B cell (primary cell): ENCODE results near the gene MMUT. TPM values are rescaled to one million over a fixed set of nuclear protein-coding genes. Genes with fewer than 3 reads are reported as not detected.

Source experiments
- ATAC-seq: fragments of 200-7000 bp; cut with Tn5 transposase; one replicate; pipeline ENCODE4 v1.10.0; 2021; ENCODE audit warnings: low read depth, mild to moderate bottlenecking, moderate number of reproducible peaks, moderate library complexity
- CTCF ChIA-PET: fragments of 350-600 bp; sonication (Branson Sonifier 250); formaldehyde crosslinking; loops from one replicate; lab custom pipeline; 2021; ENCODE audit warnings: antibody characterized with exemption, inconsistent platforms; lab: Charles Lee
- POLR2A ChIA-PET: fragments of 350-600 bp; sonication (Branson Sonifier 250); formaldehyde crosslinking; loops from one replicate; lab custom pipeline; 2021; ENCODE audit warnings: antibody characterized with exemption; lab: Charles Lee
- DNase-seq: peaks from one replicate; pipeline ENCODE4 v3.0.0; 2013
- H2AFZ ChIP-seq: 2 replicates; pipeline ENCODE4 v1.6.1; 2012; ENCODE audit warnings: mild to moderate bottlenecking, low read depth, low read length; ENCODE audit not compliant: insufficient read depth, poor library complexity, severe bottlenecking
- H3K27ac ChIP-seq, 2 donors: 1 replicate in 1 of 2; 2 replicates in 1 of 2; pipeline ENCODE4 v1.5.1; 2012 to 2013; ENCODE audit warnings: low read length in 2 of 2, mild to moderate bottlenecking in 2 of 2, moderate library complexity in 1 of 2
- H3K27me3 ChIP-seq, 4 experiments: fragments of 200-600 bp in 1 of 4; sonication (generic) in 1 of 4; replicated peaks in 1 of 4; 1 replicate in 2 of 4; 2 replicates in 2 of 4; pipeline versions ENCODE4 v1.6.1 to v1.7.0; 2013 to 2016; ENCODE audit warnings: low read length in 3 of 4, mild to moderate bottlenecking in 2 of 4, mixed read lengths in 1 of 4, moderate library complexity in 1 of 4; ENCODE audit not compliant: insufficient read depth in 4 of 4, control insufficient read depth in 3 of 4; ENCODE audit errors: control extremely low read depth in 1 of 4
- H3K36me3 ChIP-seq, 2 experiments: replicated peaks in 1 of 2; 1 replicate in 1 of 2; 2 replicates in 1 of 2; pipeline versions ENCODE4 v1.6.1 to v1.7.1; 2013; ENCODE audit warnings: low read length in 1 of 2; ENCODE audit not compliant: insufficient read depth in 2 of 2, control insufficient read depth in 1 of 2; ENCODE audit errors: control extremely low read depth in 1 of 2, extremely low read depth in 1 of 2
- H3K4me1 ChIP-seq, 2 donors: fragments of 200-600 bp in 1 of 2; sonication (generic) in 1 of 2; 1 replicate in 1 of 2; 2 replicates in 1 of 2; pipeline versions ENCODE4 v1.5.1 to v1.6.1; 2013 to 2017; ENCODE audit warnings: low read length in 2 of 2; ENCODE audit not compliant: control insufficient read depth in 2 of 2, insufficient read depth in 2 of 2
- H3K4me2 ChIP-seq: replicated peaks from 2 replicates; pipeline ENCODE3; 2012; ENCODE audit warnings: mild to moderate bottlenecking, low read depth, low read length; ENCODE audit not compliant: poor library complexity, severe bottlenecking
- H3K4me3 ChIP-seq, 5 experiments: fragments of 200-600 bp in 1 of 5; sonication (generic) in 1 of 5; 1 replicate in 3 of 5; 2 replicates in 2 of 5; pipeline versions ENCODE4 v1.5.1 to v1.7.0; 2011 to 2016; ENCODE audit warnings: low read length in 4 of 5, mild to moderate bottlenecking in 4 of 5, low read depth in 2 of 5, control low read depth in 1 of 5, moderate library complexity in 1 of 5; ENCODE audit not compliant: insufficient read depth in 1 of 5; ENCODE audit errors: control extremely low read depth in 1 of 5, extremely low read depth in 1 of 5
- H3K79me2 ChIP-seq: fragments of 200-600 bp; sonication (generic); one replicate; pipeline ENCODE4 v1.6.0; 2016; ENCODE audit warnings: low read length; ENCODE audit not compliant: control insufficient read depth, insufficient read depth
- H3K9ac ChIP-seq: fragments of 200-600 bp; sonication (generic); 2 replicates; pipeline ENCODE4 v1.6.1; 2017; ENCODE audit warnings: mild to moderate bottlenecking, low read length, moderate library complexity
- H3K9me3 ChIP-seq, 3 donors: one replicate each; pipeline versions ENCODE4 v1.6.1 to v1.7.1; 2013; ENCODE audit warnings: low read length in 2 of 3; ENCODE audit not compliant: control insufficient read depth in 2 of 3, insufficient read depth in 1 of 3; ENCODE audit errors: control extremely low read depth in 1 of 3
- H4K20me1 ChIP-seq: 2 replicates; pipeline ENCODE4 v1.6.0; 2012; ENCODE audit warnings: mild to moderate bottlenecking, low read length; ENCODE audit not compliant: insufficient read depth, control insufficient read depth, poor library complexity, severe bottlenecking
- H3K27ac Mint-ChIP-seq: one replicate; pipeline ENCODE4 v1.8.0; 2021; ENCODE audit warnings: mixed read lengths
- H3K27me3 Mint-ChIP-seq: one replicate; pipeline ENCODE4 v1.8.0; 2021; ENCODE audit warnings: mixed read lengths
- H3K4me1 Mint-ChIP-seq: one replicate; pipeline ENCODE4 v1.8.0; 2021; ENCODE audit warnings: mixed read lengths
- H3K4me3 Mint-ChIP-seq: one replicate; pipeline ENCODE4 v1.8.0; 2021; ENCODE audit warnings: mixed read lengths
- H3K9me3 Mint-ChIP-seq: one replicate; pipeline ENCODE4 v1.8.0; 2022; ENCODE audit warnings: mixed read lengths; ENCODE audit not compliant: insufficient read depth
- CTCF ChIP-seq: fragments of 200-600 bp; IDR thresholded peaks from one replicate; pipeline ENCODE4 v1.8.0; 2022; ENCODE audit warnings: antibody characterized with exemption, mild to moderate bottlenecking
- EZH2 ChIP-seq: IDR thresholded peaks from 2 replicates; pipeline ENCODE4 v1.6.1; 2012; ENCODE audit warnings: borderline replicate concordance, low read depth, mild to moderate bottlenecking, moderate library complexity, low read length; ENCODE audit not compliant: insufficient read depth, poor library complexity, severe bottlenecking
- WGBS: methylation state at CpG from one replicate; pipeline ENCODE4 v1.1.5; 2013; ENCODE audit warnings: missing lambda C conversion rate; ENCODE audit not compliant: insufficient coverage; 5-methylcytosine and 5-hydroxymethylcytosine counted together
- intact Hi-C: fragments of 100-400 bp; cut with micrococcal nuclease; formaldehyde crosslinking; loops from one replicate; pipeline ENCODE4 v1.10.0; 2022
- polyA plus RNA-seq: library from polyadenylated mRNA; depleted of rRNA; stranded (reverse); fragments of >200 nt; gene quantifications from 2 replicates; pipeline ENCODE4 v1.2.3, GENCODE V29; 2012
- total RNA-seq, 2 donors: library from RNA; stranded (reverse); fragments of 120-200 nt in 1 of 2; gene quantifications; 1 replicate in 1 of 2; 2 replicates in 1 of 2; pipeline versions ENCODE4 v1.2.3 to v1.2.4, GENCODE V29; 2013 to 2022

Gene MMUT
- total and polyA plus RNA-seq, 2 donors (not counting 1 experiment from before 2014, with no cell fraction given), result 3.9 to 10.6 TPM

- no peak overlapping the region for H3K4me3 Mint-ChIP-seq
- no peak overlapping the region for H3K4me3 ChIP-seq
- H3K4me1 Mint-ChIP-seq, result no peaks in the 10 kb centered on the region
- H3K4me2 ChIP-seq, result no peak overlapping the region
- no peak overlapping the region for H3K27ac ChIP-seq
- no peak for ATAC-seq
- TF ChIP-seq CTCF, result no peak
- no peak for TF ChIP-seq EZH2
- no peaks in the 10 kb centered on the region for H3K9me3 ChIP-seq
- H3K4me1 ChIP-seq, result no peaks in the 10 kb centered on the region
- ChIA-PET CTCF (no interaction called here), POLR2A (no interaction called here)
- no peaks in the 10 kb centered on the region for H3K27me3 Mint-ChIP-seq
- H2AFZ ChIP-seq, result no peak overlapping the region
- no peak overlapping the region for H3K9ac ChIP-seq
- H3K27ac Mint-ChIP-seq, result no peak overlapping the region
- no peaks in the 10 kb centered on the region for H3K79me2 ChIP-seq
- WGBS, result no CpG with 5 or more reads among the region's 1 CpG
- peaks cover 0 to 4% of the 10 kb centered on the region in 2 experiments for H3K36me3 ChIP-seq
- intact Hi-C loops, result no loop called here
- no peaks in the 10 kb centered on the region for H4K20me1 ChIP-seq
- no peaks in the 10 kb centered on the region for H3K27me3 ChIP-seq
- H3K9me3 Mint-ChIP-seq, result no peaks in the 10 kb centered on the region
- no peak for DNase-seq
Measured at GRCh38 chr6:49423817-49424216, 39.2 kb downstream of the MMUT start.

GRCh38 chr6:49416195-49416594 lies 46.9 kb downstream of the MMUT start:
- DNase-seq, result no peak

More at GRCh38 chr6:49416195-49416594, 46.9 kb downstream of the MMUT start:
- Histone ChIP-seq H3K36me3 (no peaks in the 10 kb centered on the region), H3K79me2 (no peaks in the 10 kb centered on the region), H3K27ac (no peak overlapping the region), H2AFZ (no peak overlapping the region), H3K4me2 (no peak overlapping the region), H3K4me1 (no peaks in the 10 kb centered on the region), H3K9ac (no peak overlapping the region), H3K9me3 (no peaks in the 10 kb centered on the region), H3K4me3 (no peak overlapping the region), H3K27me3 (no peaks in the 10 kb centered on the region), H4K20me1 (no peaks in the 10 kb centered on the region)
- H3K9me3 Mint-ChIP-seq, result no peaks in the 10 kb centered on the region
- TF ChIP-seq CTCF, result no peak
- no peak for TF ChIP-seq EZH2
- no peak overlapping the region for H3K27ac Mint-ChIP-seq
- ChIA-PET CTCF (no interaction called here), POLR2A (no interaction called here)
- no peaks in the 10 kb centered on the region for H3K4me1 Mint-ChIP-seq
- intact Hi-C loops, result no loop called here
- ATAC-seq, result no peak
- no peak overlapping the region for H3K4me3 Mint-ChIP-seq
- H3K27me3 Mint-ChIP-seq, result peaks cover 9% of the 10 kb centered on the region
- 80% methylated on average over 2 of the region's 4 CpGs for WGBS
